Measurements from ENCODE around the gene CASP10.

The CASP10 gene

DNA sequence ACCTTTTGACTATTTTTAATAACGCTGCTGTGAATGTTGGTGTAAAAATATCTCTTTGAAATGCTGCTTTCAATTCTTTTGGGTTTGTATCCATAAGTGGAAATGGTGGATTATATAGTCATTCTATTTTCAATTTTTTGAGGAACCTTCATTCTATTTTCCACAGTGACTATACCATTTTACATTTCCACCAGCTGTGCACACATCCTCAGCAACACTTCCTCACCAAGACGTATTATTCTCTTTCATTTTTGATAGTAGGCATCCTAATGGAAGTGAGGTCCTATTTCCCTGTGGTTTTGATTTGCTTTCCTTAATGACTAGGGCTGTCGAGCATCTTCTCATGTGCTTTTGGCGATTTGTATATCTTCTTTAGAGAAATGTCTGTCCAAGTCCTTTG, 14.8 kb downstream of the CASP10 start:
- Histone ChIP-seq H3K27ac (no peak overlapping the region), H3K4me3 (no peak overlapping the region), H3K36me3 (no peaks in the 10 kb centered on the region), H3K4me1 (no peaks in the 10 kb centered on the region), H3K9me3 (no peaks in the 10 kb centered on the region), H3K27me3 (no peaks in the 10 kb centered on the region)
- TF ChIP-seq, protein P1, sequence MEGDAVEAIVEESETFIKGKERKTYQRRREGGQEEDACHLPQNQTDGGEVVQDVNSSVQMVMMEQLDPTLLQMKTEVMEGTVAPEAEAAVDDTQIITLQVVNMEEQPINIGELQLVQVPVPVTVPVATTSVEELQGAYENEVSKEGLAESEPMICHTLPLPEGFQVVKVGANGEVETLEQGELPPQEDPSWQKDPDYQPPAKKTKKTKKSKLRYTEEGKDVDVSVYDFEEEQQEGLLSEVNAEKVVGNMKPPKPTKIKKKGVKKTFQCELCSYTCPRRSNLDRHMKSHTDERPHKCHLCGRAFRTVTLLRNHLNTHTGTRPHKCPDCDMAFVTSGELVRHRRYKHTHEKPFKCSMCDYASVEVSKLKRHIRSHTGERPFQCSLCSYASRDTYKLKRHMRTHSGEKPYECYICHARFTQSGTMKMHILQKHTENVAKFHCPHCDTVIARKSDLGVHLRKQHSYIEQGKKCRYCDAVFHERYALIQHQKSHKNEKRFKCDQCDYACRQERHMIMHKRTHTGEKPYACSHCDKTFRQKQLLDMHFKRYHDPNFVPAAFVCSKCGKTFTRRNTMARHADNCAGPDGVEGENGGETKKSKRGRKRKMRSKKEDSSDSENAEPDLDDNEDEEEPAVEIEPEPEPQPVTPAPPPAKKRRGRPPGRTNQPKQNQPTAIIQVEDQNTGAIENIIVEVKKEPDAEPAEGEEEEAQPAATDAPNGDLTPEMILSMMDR (IDR thresholded peaks at IDR 0.05) = no peak
- DNase-seq = no peak
- intact Hi-C loops (cut with DNase I; ENCODE audit: low total_unique reads) = no loop called here

DNA sequence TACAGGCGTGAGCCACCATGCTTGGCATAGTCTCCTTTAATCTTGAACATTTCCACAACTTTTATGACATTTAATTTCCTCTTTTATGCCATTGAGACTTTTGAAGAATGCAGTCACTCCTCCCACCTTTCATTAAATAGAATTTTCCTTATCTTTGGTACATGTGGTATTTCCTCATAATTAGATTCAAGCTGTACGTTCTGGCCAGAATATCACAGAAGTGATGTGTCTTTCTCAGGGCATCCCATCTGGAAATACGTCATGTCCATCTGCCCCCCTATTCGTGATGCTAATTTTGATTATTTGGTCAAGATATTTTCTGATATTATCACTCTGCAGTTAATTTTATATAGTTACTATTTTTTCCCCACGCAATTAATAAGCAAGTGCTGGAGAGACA, 16.9 kb downstream of the CASP10 start:
- Histone ChIP-seq H3K36me3 (no peaks in the 10 kb centered on the region), H3K9me3 (no peaks in the 10 kb centered on the region), H3K4me3 (no peak overlapping the region), H3K27ac (no peak overlapping the region), H3K27me3 (no peaks in the 10 kb centered on the region), H3K4me1 (no peaks in the 10 kb centered on the region)
- TF ChIP-seq, protein P1 (IDR thresholded peaks at IDR 0.05) = no peak
- no peak for DNase-seq
- intact Hi-C loops (cut with DNase I; ENCODE audit: low total_unique reads) = no loop called here

GRCh38 chr2:201200345-201200744, 17.4 kb downstream of the CASP10 start:
- no peaks in the 10 kb centered on the region for H3K9me3 ChIP-seq
- intact Hi-C loops (cut with DNase I; ENCODE audit: low total_unique reads) = no loop called here
- H3K4me1 ChIP-seq = no peaks in the 10 kb centered on the region
- H3K27me3 ChIP-seq = no peaks in the 10 kb centered on the region
- TF ChIP-seq, protein P1 (IDR thresholded peaks at IDR 0.05) = no peak
- no peaks in the 10 kb centered on the region for H3K36me3 ChIP-seq
- DNase-seq = no peak
- no peak overlapping the region for H3K27ac ChIP-seq
- no peak overlapping the region for H3K4me3 ChIP-seq

- Histone ChIP-seq H3K27ac (no peak overlapping the region), H3K9me3 (no peaks in the 10 kb centered on the region), H3K27me3 (no peaks in the 10 kb centered on the region), H3K4me1 (no peaks in the 10 kb centered on the region), H3K4me3 (no peak overlapping the region), H3K36me3 (no peaks in the 10 kb centered on the region)
- DNase-seq = no peak
- intact Hi-C loops (cut with DNase I; ENCODE audit: low total_unique reads) = no loop called here
- TF ChIP-seq, protein P1 (IDR thresholded peaks at IDR 0.05) = no peak
Measured at GRCh38 chr2:201201371-201201770, 18.4 kb downstream of the CASP10 start.

DNA sequence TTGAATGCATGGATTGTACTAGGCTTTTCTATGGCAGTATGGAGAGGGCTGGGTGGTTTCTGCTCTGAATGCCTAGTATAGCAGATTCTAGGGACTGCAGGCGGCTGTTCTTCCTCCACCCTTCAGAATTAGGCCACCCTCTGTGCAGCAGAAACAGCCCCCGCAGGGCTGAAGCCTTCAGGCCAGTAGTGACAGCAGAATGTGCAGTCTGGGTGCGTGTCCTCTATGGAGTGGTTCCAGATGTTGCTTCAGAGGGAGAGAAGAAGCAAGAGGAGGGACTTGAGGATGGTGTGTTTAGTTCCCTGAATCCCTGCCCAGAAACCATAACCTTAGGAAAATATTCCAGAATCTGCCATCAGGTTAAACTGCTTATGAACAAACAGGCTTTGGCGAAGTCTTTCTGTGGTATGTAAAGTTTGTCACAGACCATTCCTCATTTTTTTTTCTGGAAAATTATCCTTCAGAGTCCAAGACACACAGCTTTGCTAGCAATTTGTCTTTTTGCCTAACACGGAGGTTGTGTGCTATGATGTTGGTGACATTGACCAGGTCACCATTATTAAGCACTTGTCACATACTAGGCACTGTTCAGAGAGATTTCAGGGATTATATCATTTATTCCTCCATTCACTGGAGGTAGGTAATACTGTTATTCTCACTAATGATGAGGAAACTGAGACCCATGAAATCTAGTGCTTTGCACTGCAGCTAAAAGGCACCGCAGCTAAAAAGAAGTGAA, 21.1 kb downstream of the CASP10 start:
- Histone ChIP-seq H3K9me3 (no peaks in the 10 kb centered on the region), H3K4me3 (no peak overlapping the region), H3K27me3 (no peaks in the 10 kb centered on the region), H3K27ac (no peak overlapping the region), H3K36me3 (no peaks in the 10 kb centered on the region), H3K4me1 (no peaks in the 10 kb centered on the region)
- intact Hi-C loops (cut with DNase I; ENCODE audit: low total_unique reads) = no loop called here
- DNase-seq = no peak
- TF ChIP-seq, protein P1 (IDR thresholded peaks at IDR 0.05) = no peak
